Activated T-cell treated with anti-CD3 and anti-CD28 coated beads, Interleukin-2, amount 50 U/mL, for 4 hours (primary cell): ENCODE data around the gene CHMP2B. TPM values are rescaled to one million over a fixed set of nuclear protein-coding genes. Genes with fewer than 3 reads are reported as not detected.
"Not testable (repeated sequence)": the region's sequence is repeated elsewhere in the genome, so short reads cannot be mapped to it uniquely, and the experiment has no call there.

Experiments
- ATAC-seq, 2 donors: fragments of 200-7000 bp; cut with Tn5 transposase; one replicate each; pipeline ENCODE4 v1.10.0; 2021
- DNase-seq: peaks from one replicate; pipeline ENCODE4 v3.0.0-alpha.2; 2020
- H3K27me3 Mint-ChIP-seq: one replicate; pipeline ENCODE4 v1.8.0; 2021; ENCODE audit warnings: low read depth, mixed read lengths
- H3K36me3 Mint-ChIP-seq: one replicate; pipeline ENCODE4 v1.8.0; 2022; ENCODE audit warnings: mixed read lengths; ENCODE audit not compliant: insufficient read depth
- H3K4me1 Mint-ChIP-seq: one replicate; pipeline ENCODE4 v1.8.0; 2021; ENCODE audit warnings: low read depth, mixed read lengths
- H3K4me3 Mint-ChIP-seq: one replicate; pipeline ENCODE4 v1.8.0; 2021; ENCODE audit warnings: mild to moderate bottlenecking, moderate library complexity, mixed read lengths
- H3K9me3 Mint-ChIP-seq: one replicate; pipeline ENCODE4 v1.8.0; 2021; ENCODE audit warnings: mixed read lengths
- total RNA-seq, 3 donors: library from RNA; stranded (reverse); gene quantifications; one replicate each; pipeline ENCODE4 v1.2.1, GENCODE V29; 2021

Gene CHMP2B
- total RNA-seq, 3 donors from 2014 or later = 32.4 to 40.0 (median 38.1) TPM

- no peak for DNase-seq
- Mint-ChIP-seq H3K4me1 (no peaks in the 10 kb centered on the region), H3K36me3 (no peaks in the 10 kb centered on the region), H3K27me3 (peaks cover 14% of the 10 kb centered on the region), H3K9me3 (no peaks in the 10 kb centered on the region), H3K4me3 (no peak overlapping the region)
- ATAC-seq = no peak
Observed at GRCh38 chr3:87206635-87207034, 20.5 kb upstream of the CHMP2B start.

GRCh38 chr3:87207460-87207859 lies 19.6 kb upstream of the CHMP2B start:
- H3K4me3 Mint-ChIP-seq = no peak overlapping the region
- H3K36me3 Mint-ChIP-seq = no peaks in the 10 kb centered on the region
- no peaks in the 10 kb centered on the region for H3K4me1 Mint-ChIP-seq
- DNase-seq = no peak
- no peak for ATAC-seq
- H3K9me3 Mint-ChIP-seq = no peaks in the 10 kb centered on the region
- peaks cover 14% of the 10 kb centered on the region for H3K27me3 Mint-ChIP-seq

GRCh38 chr3:87209111-87209510 lies 18.0 kb upstream of the CHMP2B start:
- no peaks in the 10 kb centered on the region for H3K36me3 Mint-ChIP-seq
- no peak overlapping the region for H3K4me3 Mint-ChIP-seq
- DNase-seq (no peak), ATAC-seq (no peak)
- H3K27me3 Mint-ChIP-seq = peaks cover 16% of the 10 kb centered on the region
- H3K4me1 Mint-ChIP-seq = no peaks in the 10 kb centered on the region
- no peaks in the 10 kb centered on the region for H3K9me3 Mint-ChIP-seq

GRCh38 chr3:87218560-87218959 lies 8.5 kb upstream of the CHMP2B start:
- Mint-ChIP-seq H3K27me3 (peaks cover 33% of the 10 kb centered on the region), H3K4me1 (no peaks in the 10 kb centered on the region), H3K9me3 (no peaks in the 10 kb centered on the region), H3K4me3 (no peak overlapping the region), H3K36me3 (no peaks in the 10 kb centered on the region)
- DNase-seq = no peak
- ATAC-seq = no peak

- no peaks in the 10 kb centered on the region for H3K9me3 Mint-ChIP-seq
- ATAC-seq (no peak), DNase-seq (no peak)
- no peaks in the 10 kb centered on the region for H3K4me1 Mint-ChIP-seq
- H3K36me3 Mint-ChIP-seq = no peaks in the 10 kb centered on the region
- H3K4me3 Mint-ChIP-seq = no peak overlapping the region
- peaks cover 31% of the 10 kb centered on the region for H3K27me3 Mint-ChIP-seq
Observed at GRCh38 chr3:87219611-87220010, 7.5 kb upstream of the CHMP2B start.

GRCh38 chr3:87225659-87226058 lies 1.4 kb upstream of the CHMP2B start:
- H3K9me3 Mint-ChIP-seq = no peaks in the 10 kb centered on the region
- peaks cover 25% of the 10 kb centered on the region for H3K27me3 Mint-ChIP-seq
- H3K4me1 Mint-ChIP-seq = peaks cover 26% of the 10 kb centered on the region
- peak overlapping the region; percentile 52 for H3K4me3 Mint-ChIP-seq
- DNase-seq (no peak), ATAC-seq (no peak)
- H3K36me3 Mint-ChIP-seq = no peaks in the 10 kb centered on the region

- peaks cover 15% of the 10 kb centered on the region for H3K27me3 Mint-ChIP-seq
- ATAC-seq (no peak), DNase-seq (no peak)
- H3K9me3 Mint-ChIP-seq = no peaks in the 10 kb centered on the region
- peak overlapping the region; percentile 98 for H3K4me3 Mint-ChIP-seq
- peaks cover 6% of the 10 kb centered on the region for H3K36me3 Mint-ChIP-seq
- H3K4me1 Mint-ChIP-seq = peaks cover 41% of the 10 kb centered on the region
Observed at GRCh38 chr3:87227835-87228144, 681 bp downstream of the CHMP2B start.

GRCh38 chr3:87228316-87228715 lies 1.2 kb downstream of the CHMP2B start:
- Mint-ChIP-seq H3K27me3 (peaks cover 11% of the 10 kb centered on the region), H3K9me3 (no peaks in the 10 kb centered on the region), H3K36me3 (peaks cover 6% of the 10 kb centered on the region), H3K4me3 (peak overlapping the region; percentile 98), H3K4me1 (peaks cover 46% of the 10 kb centered on the region)
- DNase-seq = no peak
- ATAC-seq = no peak

- peak overlapping the region; percentile 98 for H3K4me3 Mint-ChIP-seq
- H3K27me3 Mint-ChIP-seq = peaks cover 11% of the 10 kb centered on the region
- peaks cover 6% of the 10 kb centered on the region for H3K36me3 Mint-ChIP-seq
- H3K4me1 Mint-ChIP-seq = peaks cover 52% of the 10 kb centered on the region
- no peak for DNase-seq
- ATAC-seq = no peak
- no peaks in the 10 kb centered on the region for H3K9me3 Mint-ChIP-seq
Observed at GRCh38 chr3:87229113-87229512, 2.0 kb downstream of the CHMP2B start.

GRCh38 chr3:87233805-87234204 lies 6.7 kb downstream of the CHMP2B start:
- Mint-ChIP-seq H3K4me1 (peaks cover 54% of the 10 kb centered on the region), H3K36me3 (peaks cover 6% of the 10 kb centered on the region)

GRCh38 chr3:87236093-87236492 lies 9.0 kb downstream of the CHMP2B start:
- Mint-ChIP-seq H3K9me3 (no peaks in the 10 kb centered on the region), H3K27me3 (no peaks in the 10 kb centered on the region), H3K4me3 (no peak overlapping the region), H3K36me3 (peaks cover 12% of the 10 kb centered on the region), H3K4me1 (peaks cover 43% of the 10 kb centered on the region)
- ATAC-seq = no peak
- no peak for DNase-seq

More at GRCh38 chr3:87233805-87234204, 6.7 kb downstream of the CHMP2B start:
- Mint-ChIP-seq H3K4me3 (no peak overlapping the region), H3K27me3 (no peaks in the 10 kb centered on the region), H3K9me3 (no peaks in the 10 kb centered on the region)
- ATAC-seq (no peak), DNase-seq (no peak)

- Mint-ChIP-seq H3K9me3 (no peaks in the 10 kb centered on the region), H3K36me3 (peaks cover 30% of the 10 kb centered on the region), H3K4me3 (no peak overlapping the region), H3K4me1 (peaks cover 13% of the 10 kb centered on the region), H3K27me3 (no peaks in the 10 kb centered on the region)
- DNase-seq (no peak), ATAC-seq (no peak)
Observed at GRCh38 chr3:87246662-87247429, 19.7 kb downstream of the CHMP2B start.

- peaks cover 30% of the 10 kb centered on the region for H3K36me3 Mint-ChIP-seq
- DNase-seq (no peak), ATAC-seq (no peak)
- no peak overlapping the region for H3K4me3 Mint-ChIP-seq
- no peaks in the 10 kb centered on the region for H3K9me3 Mint-ChIP-seq
- no peaks in the 10 kb centered on the region for H3K27me3 Mint-ChIP-seq
- peaks cover 11% of the 10 kb centered on the region for H3K4me1 Mint-ChIP-seq
Observed at GRCh38 chr3:87247430-87247773, 20.3 kb downstream of the CHMP2B start.

GRCh38 chr3:87248231-87248630 lies 21.1 kb downstream of the CHMP2B start:
- not testable (repeated sequence) for ATAC-seq, DNase-seq, H3K9me3 Mint-ChIP-seq, H3K4me1 Mint-ChIP-seq, H3K27me3 Mint-ChIP-seq, H3K4me3 Mint-ChIP-seq
- H3K36me3 Mint-ChIP-seq = peaks cover 30% of the 10 kb centered on the region

- DNase-seq (no peak), ATAC-seq (no peak)
- Mint-ChIP-seq H3K4me1 (peaks cover 6% of the 10 kb centered on the region), H3K9me3 (no peaks in the 10 kb centered on the region), H3K36me3 (peaks cover 34% of the 10 kb centered on the region), H3K4me3 (no peak overlapping the region), H3K27me3 (no peaks in the 10 kb centered on the region)
Observed at GRCh38 chr3:87248831-87249230, 21.7 kb downstream of the CHMP2B start.
